Right atrium auricular region (tissue), 2 donors: ENCODE measurements around the gene ARHGEF7. TPM values are rescaled to one million over a fixed set of nuclear protein-coding genes. Genes with fewer than 3 reads are reported as not detected.

Experiments used
- DNase-seq: peaks from one replicate; pipeline ENCODE4 v3.0.0-alpha.2; 2019; ENCODE audit warnings: low spot score
- H3K27ac ChIP-seq, 2 donors: fragments of 200-600 bp; sonication (generic); 1 replicate in 1 of 2; 2 replicates in 1 of 2; pipeline ENCODE4 v1.5.1; 2016 to 2019
- H3K27me3 ChIP-seq, 2 donors: fragments of 200-600 bp; sonication (generic); one replicate each; pipeline versions ENCODE4 v1.5.1 to v1.6.0; 2017 to 2019
- H3K36me3 ChIP-seq: fragments of 200-600 bp; sonication (generic); one replicate; pipeline ENCODE4 v1.5.1; 2016
- H3K4me1 ChIP-seq, 2 donors: fragments of 200-600 bp; sonication (generic); one replicate each; pipeline versions ENCODE4 v1.5.1 to v1.6.0; 2017 to 2019
- H3K4me3 ChIP-seq, 2 donors: fragments of 200-600 bp; sonication (generic); 1 replicate in 1 of 2; 2 replicates in 1 of 2; pipeline ENCODE4 v1.5.1; 2017 to 2019; ENCODE audit warnings: mild to moderate bottlenecking in 1 of 2, moderate library complexity in 1 of 2
- H3K9me3 ChIP-seq, 2 donors: fragments of 200-600 bp; sonication (generic); one replicate each; pipeline ENCODE4 v1.5.1; 2019
- total RNA-seq, 2 donors: library from RNA; depleted of rRNA; stranded (reverse); fragments of >200 nt; gene quantifications; one replicate each; pipeline ENCODE4 v1.1.0, GENCODE V29; 2016
- TF ChIP-seq, protein P1 (sequence below), 2 donors: fragments of 200-600 bp; sonication (generic); IDR thresholded peaks; one replicate each; pipeline ENCODE4 v1.5.1; 2019; ENCODE audit warnings: antibody characterized with exemption in 2 of 2

The ARHGEF7 gene
- total RNA-seq, 2 donors from 2014 or later = 27.8 to 36.9 TPM

DNA sequence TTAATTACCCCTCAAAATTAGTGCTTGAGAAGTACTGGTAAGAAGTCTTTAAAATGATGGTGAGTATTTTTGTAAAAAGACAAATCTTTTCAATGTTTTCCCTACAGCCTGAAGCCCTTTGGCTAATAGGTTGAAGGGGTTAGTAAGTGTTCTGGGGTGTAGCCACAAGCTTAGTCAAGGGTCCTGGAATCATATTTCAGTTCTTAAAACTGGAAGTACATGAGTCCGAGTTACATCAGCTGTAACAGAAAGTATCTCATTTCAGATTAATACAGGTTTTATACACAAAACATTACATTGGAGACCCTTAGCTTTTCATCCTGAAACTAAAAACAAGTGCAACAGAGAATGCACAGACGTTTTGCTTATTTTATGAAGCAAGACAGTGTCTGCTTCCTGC lies 152.7 kb downstream of the ARHGEF7 start:
- Histone ChIP-seq H3K9me3 (no peaks in the 10 kb centered on the region), H3K36me3 (peaks cover 28% of the 10 kb centered on the region), H3K27ac (no peak overlapping the region), H3K4me3 (no peak overlapping the region), H3K27me3 (no peaks in the 10 kb centered on the region), H3K4me1 (peaks cover 0 to 20% of the 10 kb centered on the region in 2 donors)
- TF ChIP-seq, protein P1, sequence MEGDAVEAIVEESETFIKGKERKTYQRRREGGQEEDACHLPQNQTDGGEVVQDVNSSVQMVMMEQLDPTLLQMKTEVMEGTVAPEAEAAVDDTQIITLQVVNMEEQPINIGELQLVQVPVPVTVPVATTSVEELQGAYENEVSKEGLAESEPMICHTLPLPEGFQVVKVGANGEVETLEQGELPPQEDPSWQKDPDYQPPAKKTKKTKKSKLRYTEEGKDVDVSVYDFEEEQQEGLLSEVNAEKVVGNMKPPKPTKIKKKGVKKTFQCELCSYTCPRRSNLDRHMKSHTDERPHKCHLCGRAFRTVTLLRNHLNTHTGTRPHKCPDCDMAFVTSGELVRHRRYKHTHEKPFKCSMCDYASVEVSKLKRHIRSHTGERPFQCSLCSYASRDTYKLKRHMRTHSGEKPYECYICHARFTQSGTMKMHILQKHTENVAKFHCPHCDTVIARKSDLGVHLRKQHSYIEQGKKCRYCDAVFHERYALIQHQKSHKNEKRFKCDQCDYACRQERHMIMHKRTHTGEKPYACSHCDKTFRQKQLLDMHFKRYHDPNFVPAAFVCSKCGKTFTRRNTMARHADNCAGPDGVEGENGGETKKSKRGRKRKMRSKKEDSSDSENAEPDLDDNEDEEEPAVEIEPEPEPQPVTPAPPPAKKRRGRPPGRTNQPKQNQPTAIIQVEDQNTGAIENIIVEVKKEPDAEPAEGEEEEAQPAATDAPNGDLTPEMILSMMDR (IDR thresholded peaks at IDR 0.05) = no peak
- DNase-seq = no peak

DNA sequence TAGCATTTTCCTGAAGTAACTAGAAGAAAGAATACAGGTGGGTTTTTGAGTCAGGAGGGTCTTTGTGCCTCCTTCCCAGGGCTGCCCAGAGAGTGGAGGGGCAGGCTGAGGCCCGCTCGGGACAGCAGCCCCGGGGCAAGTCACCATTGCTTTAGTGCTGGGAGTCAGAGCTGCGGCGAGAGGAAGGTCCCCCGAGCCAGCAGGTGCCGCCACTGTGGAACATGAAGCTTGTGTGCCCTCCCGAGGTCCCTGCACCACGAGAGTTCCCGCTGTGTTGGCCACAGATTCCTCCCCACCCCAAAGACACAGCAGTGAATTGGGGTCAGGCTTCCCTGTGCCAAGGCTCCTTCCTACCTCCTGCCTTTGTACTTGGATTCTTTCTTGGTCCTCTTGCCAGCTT lies 154.4 kb downstream of the ARHGEF7 start:
- DNase-seq = peak; percentile 30
- peaks cover 41% of the 10 kb centered on the region for H3K36me3 ChIP-seq
- H3K4me3 ChIP-seq = no peak overlapping the region
- no peak overlapping the region for H3K27ac ChIP-seq
- H3K9me3 ChIP-seq = no peaks in the 10 kb centered on the region
- TF ChIP-seq, protein P1 (IDR thresholded peaks at IDR 0.05) = no peak
- peaks cover 0 to 14% of the 10 kb centered on the region in 2 donors for H3K4me1 ChIP-seq
- H3K27me3 ChIP-seq = no peaks in the 10 kb centered on the region

DNA sequence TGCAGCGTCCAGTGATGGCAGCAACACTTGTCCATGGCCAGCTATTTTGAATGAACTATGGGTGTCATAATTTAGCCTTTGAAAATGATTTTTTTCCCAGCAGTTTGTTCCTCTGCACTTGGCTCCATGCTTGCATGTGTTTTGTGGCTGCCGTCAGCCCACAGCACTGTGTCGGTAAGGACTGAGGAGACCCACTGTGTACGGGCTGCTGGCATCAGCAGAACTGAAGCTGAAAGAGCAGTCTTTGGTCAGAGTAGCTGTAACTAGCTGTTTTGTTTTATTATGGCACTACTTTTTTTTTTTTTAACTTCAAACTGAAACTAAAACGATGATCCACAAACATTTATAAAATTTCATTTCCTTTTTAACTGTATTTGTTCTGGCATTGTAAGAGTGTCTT lies 155.0 kb downstream of the ARHGEF7 start:
- Histone ChIP-seq H3K27me3 (no peaks in the 10 kb centered on the region), H3K4me3 (no peak overlapping the region), H3K4me1 (peaks cover 0 to 14% of the 10 kb centered on the region in 2 donors), H3K9me3 (no peaks in the 10 kb centered on the region), H3K27ac (no peak overlapping the region), H3K36me3 (peaks cover 44% of the 10 kb centered on the region)
- peak; percentile 28 for DNase-seq
- TF ChIP-seq, protein P1 (IDR thresholded peaks at IDR 0.05) = no peak

DNA sequence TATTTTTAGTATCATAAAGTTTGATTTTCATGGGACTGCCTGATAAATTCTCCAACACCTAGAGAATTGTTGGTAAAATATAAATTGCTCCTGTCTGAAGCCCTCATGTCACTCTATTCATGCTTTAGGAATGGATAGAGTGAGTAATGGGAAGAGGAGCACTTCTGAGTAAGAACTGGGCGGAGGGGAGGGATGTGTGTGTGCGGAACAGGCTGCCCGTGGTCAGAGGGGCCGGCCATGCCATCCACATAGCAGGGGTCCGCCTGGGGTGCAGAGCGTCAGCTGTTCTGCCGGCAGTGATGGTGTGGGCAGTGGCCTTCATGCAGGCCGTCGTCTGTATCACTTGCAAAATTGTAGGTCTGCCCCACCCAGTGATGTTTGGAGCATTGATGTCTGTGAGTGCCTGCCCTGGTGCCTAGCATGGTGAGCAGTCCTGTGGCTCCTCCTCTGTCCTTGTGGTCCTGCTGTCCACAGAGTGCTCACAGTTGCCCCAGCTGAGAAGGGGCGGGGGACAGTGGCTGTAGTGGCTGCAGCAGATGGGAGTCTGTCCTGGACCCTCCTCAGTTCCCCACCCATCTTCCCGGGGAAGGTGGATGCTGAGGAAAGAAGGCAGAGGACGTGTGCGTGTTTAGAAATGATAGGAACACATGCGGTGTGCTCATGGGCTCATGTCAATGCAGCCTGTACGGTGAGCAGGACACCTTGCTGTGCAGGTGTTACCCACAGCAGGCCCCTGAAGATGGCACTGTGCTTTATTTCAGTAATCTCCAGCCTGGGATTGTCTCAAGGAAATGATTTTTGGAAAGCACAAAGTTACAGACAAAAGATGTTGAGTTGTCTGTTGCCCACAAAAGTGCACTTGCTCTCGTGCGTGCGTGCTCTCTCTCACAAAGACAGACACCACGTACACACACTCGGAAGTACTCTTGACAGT lies 155.9 kb downstream of the ARHGEF7 start:
- no peak overlapping the region for H3K27ac ChIP-seq
- peak; percentile 28 for DNase-seq
- TF ChIP-seq, protein P1 (IDR thresholded peaks at IDR 0.05) = no peak
- H3K27me3 ChIP-seq = no peaks in the 10 kb centered on the region
- no peaks in the 10 kb centered on the region for H3K9me3 ChIP-seq
- peaks cover 54% of the 10 kb centered on the region for H3K36me3 ChIP-seq
- H3K4me3 ChIP-seq = no peak overlapping the region
- peaks cover 0 to 14% of the 10 kb centered on the region in 2 donors for H3K4me1 ChIP-seq

DNA sequence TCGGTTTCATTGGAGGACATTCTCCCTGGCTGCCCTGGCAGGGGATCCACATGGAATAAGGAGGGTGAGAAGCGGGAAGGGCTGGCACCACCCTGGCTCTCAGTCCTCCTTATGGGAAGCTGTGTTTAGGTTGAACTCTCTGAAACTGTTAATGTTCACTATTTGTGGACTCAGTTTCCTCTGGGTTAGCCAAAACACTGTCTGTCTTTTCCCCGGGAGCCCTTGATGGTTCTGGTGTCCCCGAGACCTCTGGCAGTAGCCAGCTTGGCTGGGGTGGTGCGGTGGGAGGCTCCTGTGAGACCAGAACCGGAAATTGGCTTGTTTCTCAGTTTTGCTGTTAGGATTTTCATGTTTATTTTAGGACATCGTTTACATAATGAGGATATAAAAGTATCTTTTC lies 157.0 kb downstream of the ARHGEF7 start:
- Histone ChIP-seq H3K4me3 (no peak overlapping the region), H3K36me3 (peaks cover 63% of the 10 kb centered on the region), H3K27me3 (no peaks in the 10 kb centered on the region), H3K4me1 (peaks cover 0 to 14% of the 10 kb centered on the region in 2 donors), H3K9me3 (no peaks in the 10 kb centered on the region), H3K27ac (peak overlapping the region in 1 of 2 donors; percentile 14)
- no peak for DNase-seq
- TF ChIP-seq, protein P1 (IDR thresholded peaks at IDR 0.05) = no peak
